ENCODE data around the gene DIRAS1.
A peak's percentile ranks its signal among the peaks of the same experiment; 100 is the strongest.

Gene DIRAS1

DNA sequence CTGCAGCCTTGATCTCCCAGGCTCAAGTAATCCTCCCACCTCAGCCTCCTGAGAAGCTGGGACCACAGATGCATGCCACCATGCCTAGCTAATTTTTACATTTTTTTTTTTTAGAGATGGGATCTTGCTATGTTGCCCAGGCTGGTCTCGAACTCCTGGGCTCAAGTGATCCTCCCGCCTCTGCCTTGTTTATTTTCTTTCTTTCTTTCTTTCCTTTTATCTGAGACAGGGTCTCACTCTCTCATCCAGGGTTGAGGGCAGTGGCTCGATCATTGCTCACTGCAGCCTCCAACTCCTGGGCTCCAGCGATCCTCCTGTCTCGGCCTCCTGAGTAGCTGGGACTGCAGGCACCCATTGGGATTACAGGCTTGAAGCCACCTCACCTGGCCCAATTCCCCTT is 14.9 kb downstream of the DIRAS1 start:
- Histone ChIP-seq H3K9me3 (ENCODE audit: control insufficient read depth in 1 of 2, low read length in 2 of 2) (no peaks in the 10 kb centered on the region), H3K9ac (ENCODE audit: low read depth in 1 of 2, low read length in 2 of 2) (no peak overlapping the region), H3K27me3 (ENCODE audit: control insufficient read depth in 1 of 2, insufficient read depth in 2 of 2, low read length in 2 of 2) (no peaks in the 10 kb centered on the region), H3K27ac (ENCODE audit: low read depth, low read length) (no peak overlapping the region), H3K4me3 (ENCODE audit: low read depth in 1 of 2, low read length in 2 of 2) (no peak overlapping the region), H3K36me3 (ENCODE audit: control insufficient read depth in 1 of 2, insufficient read depth in 2 of 2, low read length in 2 of 2) (no peaks in the 10 kb centered on the region), H3K4me1 (ENCODE audit: control insufficient read depth in 1 of 2, insufficient read depth in 2 of 2, low read length in 2 of 2) (peaks cover 0 to 3% of the 10 kb centered on the region in 2 donors)

DNA sequence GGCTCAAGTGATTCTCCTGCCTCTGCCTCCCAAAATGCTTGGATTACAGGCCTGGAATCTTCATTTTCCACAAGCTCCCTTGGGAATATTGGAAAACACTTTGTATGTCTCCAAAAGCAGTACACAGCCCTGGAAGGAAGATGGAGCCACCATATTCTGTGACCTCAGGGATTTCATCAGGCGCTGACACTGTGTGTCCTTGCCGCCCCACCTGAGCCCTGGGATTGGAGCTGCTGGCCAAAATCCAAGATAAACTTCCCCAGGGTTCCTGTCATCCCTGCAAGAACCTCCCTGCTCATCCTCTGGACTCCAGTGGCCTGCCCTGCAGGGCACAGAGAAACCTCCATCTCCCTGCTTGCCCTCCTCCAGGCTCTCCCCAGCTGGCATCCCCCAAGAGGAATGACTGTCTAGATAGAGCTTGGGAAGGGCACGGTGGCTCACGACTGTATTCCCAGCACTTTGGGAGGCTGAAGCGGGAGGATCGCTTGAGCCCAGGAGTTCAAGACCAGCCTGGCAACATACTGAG is 17.4 kb downstream of the DIRAS1 start:
- Histone ChIP-seq H3K4me1 (ENCODE audit: control insufficient read depth in 1 of 2, insufficient read depth in 2 of 2, low read length in 2 of 2) (peaks cover 0 to 3% of the 10 kb centered on the region in 2 donors), H3K9ac (ENCODE audit: low read depth in 1 of 2, low read length in 2 of 2) (no peak overlapping the region), H3K27me3 (ENCODE audit: control insufficient read depth in 1 of 2, insufficient read depth in 2 of 2, low read length in 2 of 2) (no peaks in the 10 kb centered on the region), H3K4me3 (ENCODE audit: low read depth in 1 of 2, low read length in 2 of 2) (no peak overlapping the region), H3K36me3 (ENCODE audit: control insufficient read depth in 1 of 2, insufficient read depth in 2 of 2, low read length in 2 of 2) (no peaks in the 10 kb centered on the region), H3K27ac (ENCODE audit: low read depth, low read length) (no peak overlapping the region), H3K9me3 (ENCODE audit: control insufficient read depth in 1 of 2, low read length in 2 of 2) (no peaks in the 10 kb centered on the region)

DNA sequence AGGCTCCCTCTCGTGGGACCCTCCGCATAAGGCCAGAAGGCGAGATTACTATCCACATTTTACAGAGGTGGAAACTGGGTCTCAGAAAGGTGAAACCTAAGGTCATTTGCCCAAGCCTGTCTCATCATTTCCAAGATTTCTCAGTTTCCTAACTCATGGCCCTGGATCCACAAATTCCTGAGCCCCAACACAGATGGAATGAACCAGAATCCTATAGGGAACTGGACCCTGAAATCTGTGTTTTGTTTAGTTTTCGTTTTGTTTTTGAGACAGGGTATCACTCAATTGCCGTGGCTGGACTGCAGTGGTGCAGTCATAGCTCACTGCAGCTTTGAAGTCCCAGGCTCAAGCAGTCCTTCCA is 18.1 kb downstream of the DIRAS1 start:
- Histone ChIP-seq H3K27ac (ENCODE audit: low read depth, low read length) (no peak overlapping the region), H3K27me3 (ENCODE audit: control insufficient read depth in 1 of 2, insufficient read depth in 2 of 2, low read length in 2 of 2) (no peaks in the 10 kb centered on the region), H3K36me3 (ENCODE audit: control insufficient read depth in 1 of 2, insufficient read depth in 2 of 2, low read length in 2 of 2) (no peaks in the 10 kb centered on the region), H3K9ac (ENCODE audit: low read depth in 1 of 2, low read length in 2 of 2) (no peak overlapping the region), H3K9me3 (ENCODE audit: control insufficient read depth in 1 of 2, low read length in 2 of 2) (no peaks in the 10 kb centered on the region), H3K4me3 (ENCODE audit: low read depth in 1 of 2, low read length in 2 of 2) (peak overlapping the region in 1 of 2 donors; percentile 51), H3K4me1 (ENCODE audit: control insufficient read depth in 1 of 2, insufficient read depth in 2 of 2, low read length in 2 of 2) (peaks cover 0 to 3% of the 10 kb centered on the region in 2 donors)

DNA sequence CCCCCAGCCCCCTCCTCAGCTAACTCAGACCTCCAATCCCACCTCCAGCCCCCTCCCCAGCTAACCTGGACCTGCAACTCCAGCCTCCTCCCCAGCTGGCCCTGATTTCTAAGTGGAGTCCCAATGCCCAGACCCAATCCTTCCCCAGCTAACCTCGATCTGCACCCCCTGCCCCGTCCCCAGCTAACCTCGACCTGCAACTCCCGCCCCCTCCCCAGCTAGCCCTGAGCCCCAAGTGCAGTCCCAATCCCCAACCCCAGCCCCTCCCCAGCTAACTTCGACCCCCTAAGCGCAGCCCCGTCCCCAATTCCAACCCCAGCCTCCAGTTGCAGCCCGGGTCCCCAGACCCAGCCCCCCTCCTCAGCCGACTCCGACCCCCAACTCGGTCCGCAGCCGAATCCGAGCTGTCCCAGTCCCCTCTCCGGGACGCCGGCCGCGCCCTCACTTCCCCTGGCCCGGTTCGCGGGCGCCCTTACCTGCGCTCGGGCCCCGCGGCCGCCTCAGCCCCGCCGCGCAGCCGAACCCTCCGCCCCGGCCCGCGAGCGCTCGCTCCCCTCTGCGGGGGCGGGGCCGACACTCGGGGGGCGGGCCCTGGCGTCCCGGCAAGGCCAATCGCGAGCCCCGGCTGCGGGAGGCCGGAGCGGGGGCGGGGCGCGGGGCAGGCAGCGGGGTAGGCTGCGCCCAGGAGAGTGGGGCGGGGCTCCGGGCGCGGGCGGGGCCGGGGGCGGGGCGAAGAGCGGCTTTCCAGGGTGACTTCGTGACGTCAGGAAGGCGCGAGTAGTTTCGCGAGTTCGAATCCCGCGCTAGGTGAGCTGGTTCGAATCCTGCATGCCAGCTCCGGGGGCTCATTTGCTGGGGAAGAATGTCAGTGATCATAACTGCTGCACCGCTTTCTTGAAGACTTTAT is 18.7 kb downstream of the DIRAS1 start, which contains the start of gene GNG7:
GNG7 (minus strand) TSS at position 525 of the 907 bp plus-strand sequence. CDS start 182,006 bp downstream, outside the sequence.
- H3K4me1 ChIP-seq (ENCODE audit: control insufficient read depth in 1 of 2, insufficient read depth in 2 of 2, low read length in 2 of 2), result peaks cover 0 to 3% of the 10 kb centered on the region in 2 donors
- H3K9ac ChIP-seq (ENCODE audit: low read depth in 1 of 2, low read length in 2 of 2), result peak within 1 kb of the TSS; percentile 51 to 66
- no peak within 1 kb of the TSS for H3K27ac ChIP-seq (ENCODE audit: low read depth, low read length)
- H3K36me3 ChIP-seq (ENCODE audit: control insufficient read depth in 1 of 2, insufficient read depth in 2 of 2, low read length in 2 of 2), result no peaks in the 10 kb centered on the region
- no peaks in the 10 kb centered on the region for H3K9me3 ChIP-seq (ENCODE audit: control insufficient read depth in 1 of 2, low read length in 2 of 2)
- H3K4me3 ChIP-seq (ENCODE audit: low read depth in 1 of 2, low read length in 2 of 2), result peak within 1 kb of the TSS; percentile 43 to 54
- H3K27me3 ChIP-seq (ENCODE audit: control insufficient read depth in 1 of 2, insufficient read depth in 2 of 2, low read length in 2 of 2), result no peaks in the 10 kb centered on the region

DNA sequence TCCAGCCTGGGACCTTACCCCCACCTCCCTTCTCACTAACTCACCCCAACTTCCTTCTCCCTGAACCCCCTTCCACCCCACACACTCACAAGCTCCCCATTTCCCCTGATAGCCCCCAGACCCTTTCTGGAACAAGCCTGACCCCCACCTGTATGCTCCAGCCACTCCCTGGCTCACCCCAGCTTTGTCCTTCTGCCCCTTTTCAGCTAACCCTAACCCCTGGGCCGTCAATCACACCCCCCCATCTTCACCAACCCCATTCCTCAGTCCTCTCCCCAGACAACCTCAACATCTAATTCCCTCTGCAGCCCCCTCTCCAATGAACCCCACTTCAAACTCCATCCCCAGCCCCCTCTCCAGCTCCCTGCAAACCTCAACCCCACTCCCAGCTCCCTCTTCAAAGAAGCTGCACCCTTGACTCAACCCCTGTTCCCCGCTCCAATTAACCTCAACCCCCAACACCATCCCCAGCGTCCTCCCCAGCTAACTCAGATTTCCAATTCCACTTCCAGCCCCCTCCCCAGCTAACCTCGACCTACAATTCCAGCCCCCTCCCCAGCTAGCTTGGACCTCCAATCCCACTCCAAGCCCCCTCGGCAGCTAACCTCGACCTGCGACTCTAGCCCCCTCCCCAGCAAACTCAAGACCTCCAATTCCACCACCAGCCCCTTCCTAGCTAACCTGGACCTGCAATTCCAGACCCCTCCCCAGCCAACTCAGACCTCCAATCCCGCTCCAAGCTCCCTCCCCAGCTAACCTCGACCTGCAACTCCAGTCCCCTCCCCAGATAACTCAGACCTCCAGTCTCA is 19.6 kb downstream of the DIRAS1 start:
- Histone ChIP-seq H3K36me3 (ENCODE audit: control insufficient read depth in 1 of 2, insufficient read depth in 2 of 2, low read length in 2 of 2) (no peaks in the 10 kb centered on the region), H3K4me1 (ENCODE audit: control insufficient read depth in 1 of 2, insufficient read depth in 2 of 2, low read length in 2 of 2) (peaks cover 0 to 3% of the 10 kb centered on the region in 2 donors), H3K27me3 (ENCODE audit: control insufficient read depth in 1 of 2, insufficient read depth in 2 of 2, low read length in 2 of 2) (no peaks in the 10 kb centered on the region), H3K9ac (ENCODE audit: low read depth in 1 of 2, low read length in 2 of 2) (peak overlapping the region; percentile 43 to 66), H3K27ac (ENCODE audit: low read depth, low read length) (no peak overlapping the region), H3K4me3 (ENCODE audit: low read depth in 1 of 2, low read length in 2 of 2) (peak overlapping the region; percentile 43 to 54), H3K9me3 (ENCODE audit: control insufficient read depth in 1 of 2, low read length in 2 of 2) (no peaks in the 10 kb centered on the region)

DNA sequence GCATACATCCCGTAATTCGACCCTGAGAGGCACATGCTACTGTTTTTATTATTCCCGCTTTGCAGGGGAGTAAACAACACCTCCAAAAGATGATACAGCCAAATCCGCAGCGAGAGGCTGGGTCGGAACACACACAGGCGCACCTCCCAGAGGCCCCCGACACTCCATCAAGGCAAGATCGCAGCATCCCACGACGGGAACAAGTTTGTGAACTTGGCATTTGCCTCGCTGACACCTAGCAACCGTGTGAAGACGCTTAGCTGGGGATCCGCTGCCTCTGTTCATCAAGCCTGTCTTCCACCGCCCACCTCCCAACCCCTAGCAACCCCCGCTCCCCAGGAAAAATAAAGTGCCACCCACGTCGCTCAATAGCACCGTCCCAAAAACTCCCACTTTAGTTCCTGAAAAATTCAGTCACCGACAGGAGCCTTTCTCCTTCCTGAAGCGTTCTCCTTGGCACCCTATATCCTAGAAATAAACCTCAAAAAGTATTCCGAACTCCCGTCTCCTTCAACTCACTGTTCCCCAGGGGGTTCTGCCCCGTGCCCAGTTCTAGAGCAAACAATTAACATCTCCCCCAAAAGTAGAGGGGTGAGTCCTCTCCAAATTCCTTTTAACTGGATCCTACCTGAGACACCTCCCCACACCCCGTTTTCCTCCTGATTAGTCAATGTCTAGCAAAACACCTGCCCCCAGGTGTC is 20.4 kb downstream of the DIRAS1 start:
- peak overlapping the region in 1 of 2 donors; percentile 28 for H3K4me3 ChIP-seq (ENCODE audit: low read depth in 1 of 2, low read length in 2 of 2)
- no peak overlapping the region for H3K9ac ChIP-seq (ENCODE audit: low read depth in 1 of 2, low read length in 2 of 2)
- no peaks in the 10 kb centered on the region for H3K9me3 ChIP-seq (ENCODE audit: control insufficient read depth in 1 of 2, low read length in 2 of 2)
- H3K4me1 ChIP-seq (ENCODE audit: control insufficient read depth in 1 of 2, insufficient read depth in 2 of 2, low read length in 2 of 2), result peaks cover 0 to 3% of the 10 kb centered on the region in 2 donors
- peak overlapping the region; percentile 10 for H3K27ac ChIP-seq (ENCODE audit: low read depth, low read length)
- no peaks in the 10 kb centered on the region for H3K27me3 ChIP-seq (ENCODE audit: control insufficient read depth in 1 of 2, insufficient read depth in 2 of 2, low read length in 2 of 2)
- H3K36me3 ChIP-seq (ENCODE audit: control insufficient read depth in 1 of 2, insufficient read depth in 2 of 2, low read length in 2 of 2), result no peaks in the 10 kb centered on the region

DNA sequence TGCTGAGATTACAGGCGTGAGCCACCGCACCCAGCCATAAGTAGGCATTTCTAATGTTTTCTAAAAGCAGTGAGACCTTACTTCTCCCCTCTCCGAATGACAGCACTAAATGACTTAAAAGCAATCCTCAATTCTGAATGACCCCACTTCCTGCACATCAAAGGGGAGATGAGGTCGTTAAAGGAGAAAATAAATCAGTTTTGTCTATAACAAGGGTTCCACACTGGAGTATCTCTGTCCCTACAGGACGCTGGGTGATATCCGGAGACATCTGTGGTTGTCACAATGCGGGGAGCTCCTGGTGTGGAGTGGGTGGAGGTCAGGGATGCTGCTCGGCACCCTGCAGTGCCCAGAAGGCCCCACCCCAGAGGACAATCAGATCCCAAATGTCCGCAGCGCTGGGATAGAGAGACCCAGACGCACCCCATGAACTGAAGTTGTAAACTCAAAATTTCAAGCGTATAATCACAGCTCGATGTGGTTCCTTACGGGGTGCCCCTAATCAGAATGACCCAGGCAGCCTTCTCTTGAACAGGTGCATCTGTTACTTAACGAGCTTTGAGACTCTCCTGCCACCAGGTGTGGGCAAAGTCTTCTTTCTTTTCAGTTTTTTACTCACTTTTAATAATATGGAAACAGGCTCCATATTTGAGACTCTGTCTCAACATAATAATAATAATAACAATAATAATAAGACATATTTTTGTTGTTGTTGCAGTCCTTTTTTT is 21.6 kb downstream of the DIRAS1 start:
- no peak overlapping the region for H3K27ac ChIP-seq (ENCODE audit: low read depth, low read length)
- H3K4me1 ChIP-seq (ENCODE audit: control insufficient read depth in 1 of 2, insufficient read depth in 2 of 2, low read length in 2 of 2), result peaks cover 0 to 13% of the 10 kb centered on the region in 2 donors
- no peaks in the 10 kb centered on the region for H3K9me3 ChIP-seq (ENCODE audit: control insufficient read depth in 1 of 2, low read length in 2 of 2)
- no peaks in the 10 kb centered on the region for H3K27me3 ChIP-seq (ENCODE audit: control insufficient read depth in 1 of 2, insufficient read depth in 2 of 2, low read length in 2 of 2)
- no peak overlapping the region for H3K9ac ChIP-seq (ENCODE audit: low read depth in 1 of 2, low read length in 2 of 2)
- H3K36me3 ChIP-seq (ENCODE audit: control insufficient read depth in 1 of 2, insufficient read depth in 2 of 2, low read length in 2 of 2), result no peaks in the 10 kb centered on the region
- no peak overlapping the region for H3K4me3 ChIP-seq (ENCODE audit: low read depth in 1 of 2, low read length in 2 of 2)

DNA sequence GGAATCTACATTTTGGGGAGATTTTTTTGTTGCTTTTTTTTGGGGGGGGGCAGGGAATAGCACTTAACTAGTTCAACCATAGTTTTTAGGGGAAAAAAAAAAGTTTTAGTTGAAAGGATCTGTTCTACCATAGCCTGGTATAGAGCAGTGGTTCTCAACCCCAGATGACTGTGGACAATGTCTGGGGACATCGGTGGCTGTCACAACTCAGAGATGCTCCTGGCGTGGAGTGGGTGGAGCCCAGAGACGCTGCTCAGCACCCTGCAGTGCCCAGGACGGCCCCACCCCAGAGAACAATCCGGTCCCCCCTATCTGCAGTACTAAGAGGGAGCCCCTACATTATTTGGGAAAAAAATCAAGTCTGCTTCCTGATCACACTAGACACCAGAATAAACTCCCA is 27.0 kb downstream of the DIRAS1 start:
- no peaks in the 10 kb centered on the region for H3K36me3 ChIP-seq (ENCODE audit: control insufficient read depth in 1 of 2, insufficient read depth in 2 of 2, low read length in 2 of 2)
- H3K27ac ChIP-seq (ENCODE audit: low read depth, low read length), result no peak overlapping the region
- no peaks in the 10 kb centered on the region for H3K27me3 ChIP-seq (ENCODE audit: control insufficient read depth in 1 of 2, insufficient read depth in 2 of 2, low read length in 2 of 2)
- peaks cover 0 to 11% of the 10 kb centered on the region in 2 donors for H3K4me1 ChIP-seq (ENCODE audit: control insufficient read depth in 1 of 2, insufficient read depth in 2 of 2, low read length in 2 of 2)
- no peak overlapping the region for H3K4me3 ChIP-seq (ENCODE audit: low read depth in 1 of 2, low read length in 2 of 2)
- no peaks in the 10 kb centered on the region for H3K9me3 ChIP-seq (ENCODE audit: control insufficient read depth in 1 of 2, low read length in 2 of 2)
- no peak overlapping the region for H3K9ac ChIP-seq (ENCODE audit: low read depth in 1 of 2, low read length in 2 of 2)

DNA sequence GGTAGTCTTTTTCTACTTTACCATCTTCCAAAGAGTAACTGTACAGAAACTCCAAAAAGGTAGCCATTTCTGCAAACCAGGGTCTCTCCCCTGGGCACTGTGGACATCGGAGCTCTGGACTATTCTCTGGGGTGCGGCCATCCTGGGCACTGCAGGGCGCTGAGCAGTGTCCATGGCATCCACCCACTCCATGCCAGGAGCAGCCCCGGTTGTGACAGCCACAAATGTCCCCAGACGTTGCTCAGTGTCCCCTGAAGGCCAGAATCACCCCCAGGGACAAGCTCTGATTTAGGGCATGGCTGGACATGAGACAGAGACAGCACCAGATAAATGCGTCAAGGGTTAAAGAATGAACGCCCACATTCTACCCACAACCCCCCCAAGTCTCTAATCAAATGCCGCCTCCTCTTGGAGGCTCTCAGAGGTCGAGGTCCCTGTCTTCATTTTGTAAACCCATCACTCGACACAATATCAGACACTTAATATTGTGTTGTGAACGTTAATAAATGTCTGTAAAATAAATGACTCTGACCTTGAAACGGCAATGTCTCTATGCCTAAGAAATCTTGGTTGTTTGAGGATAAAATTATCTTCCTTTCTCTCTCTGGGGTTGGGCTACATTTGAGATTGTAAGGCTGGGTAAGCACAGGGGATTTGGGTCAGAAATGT is 27.5 kb downstream of the DIRAS1 start:
- Histone ChIP-seq H3K9ac (ENCODE audit: low read depth in 1 of 2, low read length in 2 of 2) (no peak overlapping the region), H3K4me1 (ENCODE audit: control insufficient read depth in 1 of 2, insufficient read depth in 2 of 2, low read length in 2 of 2) (peaks cover 0 to 11% of the 10 kb centered on the region in 2 donors), H3K36me3 (ENCODE audit: control insufficient read depth in 1 of 2, insufficient read depth in 2 of 2, low read length in 2 of 2) (no peaks in the 10 kb centered on the region), H3K27me3 (ENCODE audit: control insufficient read depth in 1 of 2, insufficient read depth in 2 of 2, low read length in 2 of 2) (no peaks in the 10 kb centered on the region), H3K9me3 (ENCODE audit: control insufficient read depth in 1 of 2, low read length in 2 of 2) (no peaks in the 10 kb centered on the region), H3K4me3 (ENCODE audit: low read depth in 1 of 2, low read length in 2 of 2) (no peak overlapping the region), H3K27ac (ENCODE audit: low read depth, low read length) (no peak overlapping the region)
